GM12865 (cell line): ENCODE data around the gene SCN5A.

Experiments
- DNase-seq: peaks from one replicate; pipeline ENCODE4 v3.0.0; 2010; ENCODE audit warnings: low read depth
- H3K4me3 ChIP-seq: 2 replicates; pipeline ENCODE4 v1.5.1; 2011; ENCODE audit warnings: mild to moderate bottlenecking, low read depth, low read length, control low read depth
- CTCF ChIP-seq: IDR thresholded peaks from 2 replicates; pipeline ENCODE4 v1.5.1; 2011; ENCODE audit warnings: low read length, control low read depth, low read depth, inconsistent platforms; ENCODE audit not compliant: insufficient read depth; ENCODE audit errors: missing control alignments

SCN5A gene

GRCh38 chr3:38545550-38545949, 103.9 kb downstream of the SCN5A start:
- H3K4me3 ChIP-seq, result no peak overlapping the region
- DNase-seq, result no peak
- no peak for TF ChIP-seq CTCF

- no peak for TF ChIP-seq CTCF
- no peak for DNase-seq
- no peak overlapping the region for H3K4me3 ChIP-seq
Observed at GRCh38 chr3:38544926-38545325, 104.6 kb downstream of the SCN5A start.

- H3K4me3 ChIP-seq, result no peak overlapping the region
- no peak for DNase-seq
- TF ChIP-seq CTCF, result no peak
Observed at GRCh38 chr3:38543586-38543985, 105.9 kb downstream of the SCN5A start.

- TF ChIP-seq CTCF, result no peak
- H3K4me3 ChIP-seq, result no peak overlapping the region
- DNase-seq, result no peak
Observed at GRCh38 chr3:38542401-38543298, 106.8 kb downstream of the SCN5A start.

- H3K4me3 ChIP-seq, result no peak overlapping the region
- TF ChIP-seq CTCF, result no peak
- DNase-seq, result no peak
Observed at GRCh38 chr3:38541806-38542205, 107.7 kb downstream of the SCN5A start.

GRCh38 chr3:38538773-38539353, 110.6 kb downstream of the SCN5A start:
- no peak for TF ChIP-seq CTCF
- DNase-seq, result no peak
- H3K4me3 ChIP-seq, result no peak overlapping the region
